Activated naive CD8-positive, alpha-beta T cell (primary cell): ENCODE results near the gene ACADVL.
"Not testable (repeated sequence)": the region's sequence is repeated elsewhere in the genome, so short reads cannot be mapped to it uniquely, and the experiment has no call there.

Experiments
- H3K27ac Mint-ChIP-seq: one replicate; pipeline ENCODE4 v1.8.0; 2021; ENCODE audit warnings: mixed read lengths
- H3K27me3 Mint-ChIP-seq: one replicate; pipeline ENCODE4 v1.8.0; 2021; ENCODE audit warnings: mixed read lengths
- H3K36me3 Mint-ChIP-seq: one replicate; pipeline ENCODE4 v1.8.0; 2021; ENCODE audit warnings: mixed read lengths
- H3K4me1 Mint-ChIP-seq: one replicate; pipeline ENCODE4 v1.8.0; 2021; ENCODE audit warnings: low read depth, mixed read lengths
- H3K4me3 Mint-ChIP-seq: one replicate; pipeline ENCODE4 v1.8.0; 2021; ENCODE audit warnings: mild to moderate bottlenecking, mixed read lengths
- H3K9me3 Mint-ChIP-seq: one replicate; pipeline ENCODE4 v1.8.0; 2021; ENCODE audit warnings: low read depth, mixed read lengths

ACADVL gene

GRCh38 chr17:7219812-7220592 is at the start of gene ACADVL, which contains the start of gene DLG4:
Gene ACADVL (plus strand): TSS chr17:7219938. CDS start chr17:7219985, 47 bp downstream.
Gene DLG4 (minus strand): TSS chr17:7219836.
- Mint-ChIP-seq H3K36me3 (peaks cover 3% of the 10 kb centered on the region), H3K9me3 (no peaks in the 10 kb centered on the region), H3K27me3 (no peaks in the 10 kb centered on the region), H3K27ac (peak within 1 kb of the TSS; percentile 95), H3K4me1 (peaks cover 56% of the 10 kb centered on the region), H3K4me3 (peak within 1 kb of the TSS; percentile 93)

DNA sequence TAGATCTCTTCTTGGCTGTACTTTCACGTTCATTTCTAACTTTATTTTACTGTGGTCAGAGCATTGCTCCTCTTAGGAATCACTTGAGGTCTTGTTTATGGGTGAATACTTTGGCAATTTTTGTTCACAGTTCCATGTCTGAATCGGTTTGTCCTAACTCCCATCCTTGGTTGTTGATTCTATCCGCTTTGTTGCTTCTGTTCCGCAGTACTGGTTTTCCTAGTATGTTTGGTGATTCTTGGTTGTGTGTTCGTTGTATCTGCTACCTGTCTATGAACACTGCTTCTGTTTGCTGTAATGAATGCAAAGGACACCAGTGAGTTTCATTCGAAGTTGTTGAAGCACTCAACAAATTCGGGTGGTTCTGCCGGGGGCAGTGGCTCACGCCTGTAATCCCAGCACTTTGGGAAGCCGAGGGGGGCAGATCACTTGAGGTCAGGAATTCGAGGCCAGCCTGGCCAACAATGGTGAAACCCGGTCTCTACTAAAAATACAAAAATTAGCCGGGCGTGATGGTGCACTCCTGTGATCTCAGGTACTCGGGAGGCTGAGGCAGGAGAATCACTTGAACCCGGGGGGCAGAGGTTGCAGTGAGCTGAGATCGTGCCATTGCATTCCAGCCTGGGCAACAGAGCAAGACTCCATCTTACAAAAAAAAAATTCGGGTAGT is 47.1 kb upstream of the ACADVL start:
- not testable (repeated sequence) for H3K9me3 Mint-ChIP-seq, H3K36me3 Mint-ChIP-seq, H3K27me3 Mint-ChIP-seq, H3K4me3 Mint-ChIP-seq, H3K4me1 Mint-ChIP-seq, H3K27ac Mint-ChIP-seq

- Mint-ChIP-seq H3K27ac (no peak overlapping the region), H3K4me1 (peaks cover 14% of the 10 kb centered on the region), H3K4me3 (no peak overlapping the region), H3K27me3 (no peaks in the 10 kb centered on the region), H3K36me3 (peaks cover 2% of the 10 kb centered on the region), H3K9me3 (no peaks in the 10 kb centered on the region)
These were observed 45.8 kb upstream of the ACADVL start for GRCh38 chr17:7173687-7174602.

GRCh38 chr17:7174603-7175326 is 45.0 kb upstream of the ACADVL start:
- Mint-ChIP-seq H3K9me3 (no peaks in the 10 kb centered on the region), H3K27ac (no peak overlapping the region), H3K27me3 (no peaks in the 10 kb centered on the region), H3K36me3 (no peaks in the 10 kb centered on the region), H3K4me1 (peaks cover 14% of the 10 kb centered on the region), H3K4me3 (no peak overlapping the region)

- Mint-ChIP-seq H3K9me3 (no peaks in the 10 kb centered on the region), H3K4me3 (no peak overlapping the region), H3K36me3 (no peaks in the 10 kb centered on the region), H3K27me3 (no peaks in the 10 kb centered on the region), H3K27ac (no peak overlapping the region), H3K4me1 (peaks cover 14% of the 10 kb centered on the region)
These were observed 44.4 kb upstream of the ACADVL start for GRCh38 chr17:7175330-7175733.

DNA sequence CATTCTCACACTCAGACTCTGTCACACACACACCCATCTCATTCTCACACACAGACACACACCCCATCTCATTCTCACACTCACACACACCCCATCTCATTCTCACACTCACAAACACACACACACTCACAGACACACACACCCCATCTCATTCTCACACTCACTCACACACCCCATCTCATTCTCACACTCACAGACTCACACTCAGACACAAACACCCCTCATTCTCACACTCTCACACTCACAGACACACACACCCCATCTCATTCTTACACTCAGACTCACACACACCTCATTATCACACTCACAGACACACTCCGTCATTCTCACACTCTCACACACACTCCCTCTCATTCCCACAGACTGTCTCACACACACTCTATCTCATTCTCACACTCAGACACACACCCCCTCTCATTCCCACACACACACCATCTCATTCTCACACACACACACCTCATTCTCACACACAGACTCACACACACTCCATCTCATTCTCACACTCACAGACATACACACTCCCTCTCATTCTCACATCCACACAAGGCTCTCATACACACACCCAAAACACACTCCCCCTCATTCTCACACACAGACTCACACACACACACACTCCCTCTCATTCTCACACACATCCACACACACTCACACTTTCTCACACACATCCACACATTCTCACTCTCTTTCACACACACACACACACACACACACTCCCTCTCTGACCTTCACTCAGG is 43.5 kb upstream of the ACADVL start:
- H3K4me3 Mint-ChIP-seq = no peak overlapping the region
- H3K27me3 Mint-ChIP-seq = no peaks in the 10 kb centered on the region
- no peaks in the 10 kb centered on the region for H3K36me3 Mint-ChIP-seq
- no peak overlapping the region for H3K27ac Mint-ChIP-seq
- H3K4me1 Mint-ChIP-seq = peaks cover 14% of the 10 kb centered on the region
- H3K9me3 Mint-ChIP-seq = no peaks in the 10 kb centered on the region

- Mint-ChIP-seq H3K4me3 (no peak overlapping the region), H3K27me3 (no peaks in the 10 kb centered on the region), H3K4me1 (peaks cover 14% of the 10 kb centered on the region), H3K36me3 (no peaks in the 10 kb centered on the region), H3K27ac (no peak overlapping the region), H3K9me3 (no peaks in the 10 kb centered on the region)
These were observed 42.9 kb upstream of the ACADVL start for GRCh38 chr17:7176841-7177190.

GRCh38 chr17:7177191-7177953 is 42.4 kb upstream of the ACADVL start:
- Mint-ChIP-seq H3K9me3 (no peaks in the 10 kb centered on the region), H3K4me1 (peaks cover 14% of the 10 kb centered on the region), H3K27me3 (no peaks in the 10 kb centered on the region), H3K27ac (no peak overlapping the region), H3K4me3 (peak overlapping the region; percentile 76), H3K36me3 (no peaks in the 10 kb centered on the region)

GRCh38 chr17:7177954-7178477 is 41.7 kb upstream of the ACADVL start:
- H3K36me3 Mint-ChIP-seq = no peaks in the 10 kb centered on the region
- peaks cover 14% of the 10 kb centered on the region for H3K4me1 Mint-ChIP-seq
- no peak overlapping the region for H3K27ac Mint-ChIP-seq
- peak overlapping the region; percentile 76 for H3K4me3 Mint-ChIP-seq
- no peaks in the 10 kb centered on the region for H3K27me3 Mint-ChIP-seq
- H3K9me3 Mint-ChIP-seq = no peaks in the 10 kb centered on the region

DNA sequence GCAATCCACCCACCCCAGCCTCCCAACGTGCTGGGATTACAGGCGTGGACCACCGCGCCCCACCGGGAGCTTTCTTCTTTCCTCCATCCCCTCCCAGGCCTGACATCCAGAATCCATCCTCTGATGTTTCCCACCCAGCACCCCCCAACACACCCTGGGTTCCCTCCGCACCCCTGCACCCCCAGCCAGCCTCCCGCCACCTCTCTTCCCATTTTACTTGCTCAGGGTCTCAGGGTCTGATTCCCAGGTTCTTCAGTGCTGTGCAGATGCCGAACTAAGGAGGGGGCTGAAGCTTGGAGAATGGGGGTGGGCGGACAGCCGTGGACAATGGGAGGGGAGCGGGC is 40.8 kb upstream of the ACADVL start:
- no peaks in the 10 kb centered on the region for H3K27me3 Mint-ChIP-seq
- no peaks in the 10 kb centered on the region for H3K9me3 Mint-ChIP-seq
- no peak overlapping the region for H3K27ac Mint-ChIP-seq
- no peaks in the 10 kb centered on the region for H3K36me3 Mint-ChIP-seq
- no peak overlapping the region for H3K4me3 Mint-ChIP-seq
- H3K4me1 Mint-ChIP-seq = peaks cover 12% of the 10 kb centered on the region

DNA sequence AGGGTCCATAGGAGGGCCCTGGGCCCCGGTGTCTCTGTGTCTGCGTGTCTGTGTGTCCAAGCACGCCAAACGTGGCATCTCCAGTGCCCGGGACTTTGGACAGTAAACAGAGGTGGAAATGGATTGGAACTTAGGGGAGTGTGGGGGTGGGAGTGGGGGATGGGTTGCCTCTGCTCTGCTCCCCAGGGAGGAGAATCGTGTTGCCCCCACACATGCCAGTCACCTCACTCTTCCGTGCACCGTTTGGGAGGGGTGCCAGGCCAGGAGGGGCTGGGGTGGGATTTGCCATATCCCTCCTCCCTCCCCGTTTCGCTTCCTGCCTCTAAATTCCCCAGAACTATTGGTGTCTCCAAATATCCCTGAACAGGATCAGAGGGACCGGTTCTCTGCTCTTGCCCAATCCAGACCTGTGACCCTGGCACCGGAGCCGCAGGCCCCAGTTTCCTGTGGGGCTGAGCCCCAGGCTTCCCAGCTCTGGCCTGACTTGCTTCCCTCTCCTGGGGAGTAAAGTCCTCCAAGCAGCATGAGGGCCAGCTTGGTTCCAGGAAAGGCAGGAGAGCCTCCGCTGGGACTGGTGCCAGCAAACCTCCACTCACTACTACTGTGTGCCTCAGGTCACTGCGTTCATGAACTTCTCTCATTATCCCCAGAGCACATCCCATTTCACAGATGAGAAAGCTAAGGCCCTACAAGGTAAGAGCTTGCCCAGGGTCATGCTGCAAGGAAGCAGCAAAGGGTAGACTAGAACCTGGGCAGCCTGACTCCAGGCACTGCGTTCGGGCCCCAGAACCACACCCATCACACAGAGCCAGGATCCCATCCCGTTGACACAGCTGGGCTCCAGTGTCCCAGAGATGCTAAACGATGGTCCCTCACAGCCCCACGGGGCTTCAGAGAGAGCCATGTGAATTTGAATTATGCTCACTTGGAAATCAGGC is 40.2 kb upstream of the ACADVL start, which contains the start of gene ASGR1:
Gene ASGR1, minus strand, starts transcription at position 54 of the 938 bp plus-strand sequence. CDS start 807 bp downstream, outside the sequence.
- peak within 1 kb of the TSS; percentile 76 for H3K4me3 Mint-ChIP-seq

GRCh38 chr17:7182101-7182500 is 37.6 kb upstream of the ACADVL start:
- H3K9me3 Mint-ChIP-seq, H3K4me3 Mint-ChIP-seq, H3K27ac Mint-ChIP-seq, H3K27me3 Mint-ChIP-seq, H3K36me3 Mint-ChIP-seq: not testable (repeated sequence)
- H3K4me1 Mint-ChIP-seq = peaks cover 10% of the 10 kb centered on the region

More for the DNA sequence above, 40.2 kb upstream of the ACADVL start, which contains the start of gene ASGR1:
- no peaks in the 10 kb centered on the region for H3K27me3 Mint-ChIP-seq
- H3K9me3 Mint-ChIP-seq = no peaks in the 10 kb centered on the region
- H3K4me1 Mint-ChIP-seq = peaks cover 11% of the 10 kb centered on the region
- no peak within 1 kb of the TSS for H3K27ac Mint-ChIP-seq
- no peaks in the 10 kb centered on the region for H3K36me3 Mint-ChIP-seq
